HepG2 (cell line): ENCODE measurements around the gene UBE2O. TPM values are rescaled to one million over a fixed set of nuclear protein-coding genes. Genes with fewer than 3 reads are reported as not detected.

ENCODE experiments used
- ATAD3A ChIP-seq: sonication (generic); formaldehyde crosslinking; IDR thresholded peaks from 2 replicates; pipeline ENCODE4 v1.4.0; 2020; ENCODE audit warnings: missing genetic modification reagents
- CHCHD3 ChIP-seq: sonication (generic); formaldehyde crosslinking; IDR thresholded peaks from 2 replicates; pipeline ENCODE4 v1.8.0; 2022; ENCODE audit warnings: mild to moderate bottlenecking, missing genetic modification reagents, moderate library complexity
- DR1 ChIP-seq: sonication (generic); formaldehyde crosslinking; IDR thresholded peaks from 2 replicates; pipeline ENCODE4 v1.8.0; 2021; ENCODE audit warnings: mild to moderate bottlenecking, missing genetic modification reagents, inconsistent platforms
- GLMP ChIP-seq: sonication (generic); formaldehyde crosslinking; IDR thresholded peaks from 2 replicates; pipeline ENCODE4 v1.9.0; 2021; ENCODE audit warnings: missing genetic modification reagents, mild to moderate bottlenecking, borderline replicate concordance
- HBP1 ChIP-seq: IDR thresholded peaks from 2 replicates; pipeline ENCODE4 v1.6.1; 2016; ENCODE audit warnings: low read depth, control low read depth
- HMGXB3 ChIP-seq: sonication (generic); formaldehyde crosslinking; IDR thresholded peaks from 2 replicates; pipeline ENCODE4 v1.4.0; 2020; ENCODE audit warnings: missing genetic modification reagents, borderline replicate concordance
- IRF1 ChIP-seq: sonication (generic); formaldehyde crosslinking; IDR thresholded peaks from 2 replicates; pipeline ENCODE4 v1.4.0; 2020; ENCODE audit warnings: low read depth, mild to moderate bottlenecking, missing genetic modification reagents
- ISL2 ChIP-seq: sonication (generic); formaldehyde crosslinking; IDR thresholded peaks from 2 replicates; pipeline ENCODE4 v1.5.0; 2020; ENCODE audit warnings: missing genetic modification reagents
- PLRG1 ChIP-seq: fragments of 450-650 bp; conservative IDR thresholded peaks from 2 replicates; pipeline ENCODE4 v1.6.1; 2016
- POGZ ChIP-seq: sonication (generic); formaldehyde crosslinking; IDR thresholded peaks from 2 replicates; pipeline ENCODE4 v1.4.0; 2020; ENCODE audit warnings: mild to moderate bottlenecking, missing genetic modification reagents
- RXRA ChIP-seq: sonication (generic); formaldehyde crosslinking; IDR thresholded peaks from 2 replicates; pipeline ENCODE4 v1.5.1; 2020; ENCODE audit warnings: missing genetic modification reagents
- SALL1 ChIP-seq: sonication (generic); formaldehyde crosslinking; IDR thresholded peaks from 2 replicates; pipeline ENCODE4 v1.8.0; 2022; ENCODE audit warnings: mild to moderate bottlenecking, missing genetic modification reagents
- SETDB1 ChIP-seq: sonication (generic); formaldehyde crosslinking; IDR thresholded peaks from 2 replicates; pipeline ENCODE4 v1.5.1; 2020; ENCODE audit warnings: missing genetic modification reagents, mild to moderate bottlenecking, borderline replicate concordance
- SP2 ChIP-seq: sonication (generic); formaldehyde crosslinking; IDR thresholded peaks from 2 replicates; pipeline ENCODE4 v1.5.1; 2020; ENCODE audit warnings: mild to moderate bottlenecking, missing genetic modification reagents
- ZBTB44 ChIP-seq: sonication (generic); formaldehyde crosslinking; IDR thresholded peaks from 2 replicates; pipeline ENCODE4 v1.4.0; 2020; ENCODE audit warnings: missing genetic modification reagents
- ZNF207 ChIP-seq: fragments of 450-650 bp; IDR thresholded peaks from 2 replicates; pipeline ENCODE4 v1.6.1; 2016; ENCODE audit warnings: antibody characterized with exemption, borderline replicate concordance
- ZNF720 ChIP-seq: sonication (generic); formaldehyde crosslinking; IDR thresholded peaks from 2 replicates; pipeline ENCODE4 v1.4.0; 2020; ENCODE audit warnings: missing genetic modification reagents
- ZNF740 ChIP-seq: sonication (generic); formaldehyde crosslinking; IDR thresholded peaks from 2 replicates; pipeline ENCODE4 v1.4.0; 2020; ENCODE audit warnings: missing genetic modification reagents
- ZNF768 ChIP-seq: sonication (generic); formaldehyde crosslinking; IDR thresholded peaks from 2 replicates; pipeline ENCODE4 v1.4.0; 2020; ENCODE audit warnings: missing genetic modification reagents
- ZSCAN29 ChIP-seq: sonication (generic); formaldehyde crosslinking; conservative IDR thresholded peaks from 2 replicates; pipeline ENCODE4 v1.4.0; 2020; ENCODE audit warnings: mild to moderate bottlenecking, missing genetic modification reagents
- polyA plus RNA-seq, 8 experiments: library from polyadenylated mRNA; depleted of rRNA in 3 of 8; stranded (reverse) in 7 of 8; unstranded in 1 of 8; fragments of >200 nt; fragmentation: Illumina TruSeq in 4 of 8; extraction: Trizol in 4 of 8; gene quantifications; 2 replicates each; pipeline versions ENCODE4 v1.2.1 to v1.2.3, GENCODE V29; 2011 to 2016; ENCODE audit warnings: low read depth in 4 of 8, missing spikeins in 1 of 8, mixed read lengths in 1 of 8; ENCODE audit not compliant: insufficient read depth in 1 of 8
- total RNA-seq, 5 experiments: library from RNA; depleted of rRNA; stranded (reverse); fragments of >200 nt; fragmentation: Illumina TruSeq; extraction: Trizol; gene quantifications; 2 replicates each; pipeline ENCODE4 v1.2.3, GENCODE V29; 2016; ENCODE audit warnings: low read depth in 1 of 5

The UBE2O gene
- total and polyA plus RNA-seq, 2 of the 13 experiments (the other 11 are each of a cell fraction or from before 2014, with no cell fraction given): 21.5 to 23.5 TPM

- TF ChIP-seq CHCHD3 (CRISPR knock-in tag) (0 out of 2 replicates have a peak, but pooled peaks have one; percentile 79), SALL1 (CRISPR knock-in tag) (peak; percentile 68), IRF1 (CRISPR knock-in tag) (no peak), ISL2 (CRISPR knock-in tag) (no peak; the same call in 1 of the 2 replicates), SP2 (CRISPR knock-in tag) (no peak), POGZ (no peak), ATAD3A (CRISPR knock-in tag) (no peak), ZBTB44 (CRISPR knock-in tag) (no peak), ZNF768 (peak; percentile 55; the same call in 1 of the 2 replicates), ZSCAN29 (CRISPR knock-in tag) (no peak), HBP1 (CRISPR knock-in tag) (no peak), SETDB1 (no peak), HMGXB3 (CRISPR knock-in tag) (no peak), RXRA (no peak; the same call in 1 of the 2 replicates), ZNF740 (CRISPR knock-in tag) (no peak), PLRG1 (no peak), ZNF207 (no peak), ZNF720 (CRISPR knock-in tag) (no peak), GLMP (CRISPR knock-in tag) (no peak), DR1 (CRISPR knock-in tag) (no peak; the same call in 1 of the 2 replicates)
Observed at GRCh38 chr17:76384222-76384986, 68.5 kb downstream of the UBE2O start, which contains the start of gene SPHK1 (continued).
